Measurements from ENCODE around the gene FOXO3.
A peak's percentile ranks its signal among the peaks of the same experiment; 100 is the strongest.
"Not testable (repeated sequence)": the region's sequence is repeated elsewhere in the genome, so short reads cannot be mapped to it uniquely, and the experiment has no call there.

Gene FOXO3

GRCh38 chr6:108654465-108655106, 93.9 kb downstream of the FOXO3 start:
- H3K27ac ChIP-seq, result peak overlapping the region in 3 of 11 experiments; percentile 7 to 82 (median 23); a peak in 3 of 22 replicates
- H3K36me3 ChIP-seq, result peaks cover 0 to 26% (median 5%) of the 10 kb centered on the region in 11 experiments; a peak in 10 of 22 replicates
- H3K4me3 ChIP-seq, result no peak overlapping the region
- no peaks in the 10 kb centered on the region for H3K9me3 ChIP-seq (replicated peaks in 1 of 11)
- peaks cover 34 to 61% (median 49%) of the 10 kb centered on the region in 10 experiments for H3K4me1 ChIP-seq
- no peak for TF ChIP-seq Cebpa-rat (IDR thresholded peaks at IDR 0.05)
- H3K4me2 ChIP-seq, result peak overlapping the region in 9 of 11 experiments; percentile 44 to 89 (median 78); a peak in 15 of 22 replicates
- H3K27me3 ChIP-seq, result no peaks in the 10 kb centered on the region
- peaks cover 20 to 100% (median 63%) of the 10 kb centered on the region in 11 experiments; a peak in 16 of 22 replicates for H4K20me1 ChIP-seq
- no peak overlapping the region for H3K9ac ChIP-seq

GRCh38 chr6:108655806-108656651, 95.3 kb downstream of the FOXO3 start:
- Histone ChIP-seq H3K4me1 (peaks cover 21 to 47% (median 35%) of the 10 kb centered on the region in 10 experiments), H3K27me3 (no peaks in the 10 kb centered on the region), H3K4me2 (no peak overlapping the region), H3K4me3 (no peak overlapping the region), H3K9me3 (replicated peaks in 1 of 11) (no peaks in the 10 kb centered on the region), H3K9ac (no peak overlapping the region), H4K20me1 (peaks cover 23 to 100% (median 67%) of the 10 kb centered on the region in 11 experiments; a peak in 18 of 22 replicates), H3K27ac (no peak overlapping the region), H3K36me3 (peaks cover 0 to 32% (median 6%) of the 10 kb centered on the region in 11 experiments; a peak in 10 of 22 replicates)
- no peak for TF ChIP-seq Cebpa-rat (IDR thresholded peaks at IDR 0.05)

- Histone ChIP-seq H3K9me3 (replicated peaks in 1 of 11) (no peaks in the 10 kb centered on the region), H3K36me3 (peaks cover 0 to 33% (median 6%) of the 10 kb centered on the region in 11 experiments; a peak in 10 of 22 replicates), H3K4me3 (no peak overlapping the region), H3K27ac (no peak overlapping the region), H3K4me1 (peaks cover 18 to 39% (median 28%) of the 10 kb centered on the region in 10 experiments), H3K9ac (no peak overlapping the region), H3K27me3 (no peaks in the 10 kb centered on the region), H4K20me1 (peaks cover 28 to 100% (median 71%) of the 10 kb centered on the region in 11 experiments; a peak in 19 of 22 replicates), H3K4me2 (no peak overlapping the region)
- TF ChIP-seq Cebpa-rat (IDR thresholded peaks at IDR 0.05), result no peak
These were observed 96.1 kb downstream of the FOXO3 start for GRCh38 chr6:108656836-108657235.

GRCh38 chr6:108658174-108658573, 97.5 kb downstream of the FOXO3 start:
- Histone ChIP-seq H3K4me2 (no peak overlapping the region), H4K20me1 (peaks cover 26 to 100% (median 82%) of the 10 kb centered on the region in 11 experiments; a peak in 19 of 22 replicates), H3K9ac (no peak overlapping the region)

GRCh38 chr6:108658785-108659184, 98.1 kb downstream of the FOXO3 start:
- peaks cover 20 to 100% (median 81%) of the 10 kb centered on the region in 11 experiments; a peak in 19 of 22 replicates for H4K20me1 ChIP-seq
- H3K4me3 ChIP-seq; H3K27me3 ChIP-seq; H3K4me2 ChIP-seq; H3K9ac ChIP-seq; H3K27ac ChIP-seq; H3K9me3 ChIP-seq (replicated peaks in 1 of 11): not testable (repeated sequence)
- H3K4me1 ChIP-seq, result peaks cover 6 to 22% (median 8%) of the 10 kb centered on the region in 10 experiments
- peaks cover 7 to 51% (median 21%) of the 10 kb centered on the region in 11 experiments for H3K36me3 ChIP-seq

More at GRCh38 chr6:108658174-108658573, 97.5 kb downstream of the FOXO3 start:
- H3K4me3 ChIP-seq, result no peak overlapping the region
- peaks cover 2 to 45% (median 16%) of the 10 kb centered on the region in 11 experiments; a peak in 17 of 22 replicates for H3K36me3 ChIP-seq
- no peaks in the 10 kb centered on the region for H3K9me3 ChIP-seq (replicated peaks in 1 of 11)
- TF ChIP-seq Cebpa-rat (IDR thresholded peaks at IDR 0.05), result no peak
- H3K27me3 ChIP-seq, result no peaks in the 10 kb centered on the region
- H3K4me1 ChIP-seq, result peaks cover 12 to 28% (median 14%) of the 10 kb centered on the region in 10 experiments
- H3K27ac ChIP-seq, result no peak overlapping the region

GRCh38 chr6:108660251-108660650, 99.5 kb downstream of the FOXO3 start:
- H3K27me3 ChIP-seq, result no peaks in the 10 kb centered on the region
- no peak overlapping the region for H3K9ac ChIP-seq
- TF ChIP-seq Cebpa-rat (IDR thresholded peaks at IDR 0.05), result no peak
- H3K27ac ChIP-seq, result no peak overlapping the region
- H4K20me1 ChIP-seq, result peaks cover 18 to 95% (median 77%) of the 10 kb centered on the region in 11 experiments; a peak in 20 of 22 replicates
- no peak overlapping the region for H3K4me2 ChIP-seq
- H3K9me3 ChIP-seq (replicated peaks in 1 of 11), result no peaks in the 10 kb centered on the region; a peak in 1 of 22 replicates
- H3K4me3 ChIP-seq, result no peak overlapping the region
- H3K4me1 ChIP-seq, result peaks cover 0 to 10% (median 0%) of the 10 kb centered on the region in 10 experiments; a peak in 3 of 20 replicates
- H3K36me3 ChIP-seq, result peaks cover 16 to 62% (median 29%) of the 10 kb centered on the region in 11 experiments

- peak overlapping the region in 1 of 11 experiments; percentile 5; a peak in 1 of 22 replicates for H3K4me2 ChIP-seq
- no peaks in the 10 kb centered on the region; a peak in 1 of 22 replicates for H3K9me3 ChIP-seq (replicated peaks in 1 of 11)
- no peak overlapping the region for H3K9ac ChIP-seq
- H4K20me1 ChIP-seq, result peaks cover 23 to 95% (median 77%) of the 10 kb centered on the region in 11 experiments; a peak in 19 of 22 replicates
- H3K27me3 ChIP-seq, result no peaks in the 10 kb centered on the region
- H3K36me3 ChIP-seq, result peaks cover 20 to 64% (median 36%) of the 10 kb centered on the region in 11 experiments
- no peak for TF ChIP-seq Cebpa-rat (IDR thresholded peaks at IDR 0.05)
- no peak overlapping the region for H3K4me3 ChIP-seq
- H3K27ac ChIP-seq, result no peak overlapping the region
- peaks cover 0 to 14% (median 0%) of the 10 kb centered on the region in 10 experiments; a peak in 2 of 20 replicates for H3K4me1 ChIP-seq
These were observed 100.7 kb downstream of the FOXO3 start for GRCh38 chr6:108661430-108661829.

GRCh38 chr6:108661982-108662381, 101.3 kb downstream of the FOXO3 start:
- H3K9me3 ChIP-seq (replicated peaks in 1 of 11), result no peaks in the 10 kb centered on the region; a peak in 1 of 22 replicates
- no peak overlapping the region for H3K27ac ChIP-seq

More at GRCh38 chr6:108661982-108662381, 101.3 kb downstream of the FOXO3 start:
- Histone ChIP-seq H3K4me1 (peaks cover 0 to 19% (median 0%) of the 10 kb centered on the region in 10 experiments; a peak in 2 of 20 replicates), H3K36me3 (peaks cover 25 to 64% (median 41%) of the 10 kb centered on the region in 11 experiments), H3K27me3 (no peaks in the 10 kb centered on the region), H3K4me3 (no peak overlapping the region), H4K20me1 (peaks cover 23 to 95% (median 82%) of the 10 kb centered on the region in 11 experiments; a peak in 19 of 22 replicates), H3K9ac (no peak overlapping the region), H3K4me2 (no peak overlapping the region)
- no peak for TF ChIP-seq Cebpa-rat (IDR thresholded peaks at IDR 0.05)

Measured in BLaER1 treated with 17β-estradiol and CSF1 and Interleukin-3, amounts not matched to agents 10 nM and 100 nM (cell line).